GM20431 (cell line): ENCODE results near the gene GMPR2.
"Not testable (repeated sequence)": the region's sequence is repeated elsewhere in the genome, so short reads cannot be mapped to it uniquely, and the experiment has no call there.

Source experiments
- in situ Hi-C: fragments of 300-500 bp; cut with MseI, MboI; formaldehyde crosslinking; loops from one replicate; pipeline ENCODE4 v1.15.0; 2020; ENCODE audit warnings: low sequenced_read_pairs; ENCODE audit not compliant: unreplicated experiment

The GMPR2 gene

GRCh38 chr14:24226473-24226872 is 6.3 kb upstream of the GMPR2 start:
- in situ Hi-C loops, result no loop called here

- in situ Hi-C loops, result no loop called here
Observed at GRCh38 chr14:24228902-24229301, 3.8 kb upstream of the GMPR2 start.

GRCh38 chr14:24231263-24232120 is 1.2 kb upstream of the GMPR2 start:
- in situ Hi-C loops, result no loop called here

- in situ Hi-C loops, result no loop called here
Observed at GRCh38 chr14:24232121-24232644, 546 bp upstream of the GMPR2 start, which contains the start of gene NEDD8. TSS of gene NEDD8 (minus strand) at chr14:24232367. CDS start at chr14:24232267, 100 bp downstream.

- in situ Hi-C loops, result no loop called here
Observed at GRCh38 chr14:24233538-24233866, 773 bp downstream of the GMPR2 start.

GRCh38 chr14:24234095-24235005 is 1.6 kb downstream of the GMPR2 start:
- in situ Hi-C loops, result no loop called here

- in situ Hi-C loops, result no loop called here
Observed at GRCh38 chr14:24235804-24236688, 3.3 kb downstream of the GMPR2 start.

- in situ Hi-C loops, result no loop called here
Observed at GRCh38 chr14:24236689-24237462, 4.1 kb downstream of the GMPR2 start.

- in situ Hi-C loops, result no loop called here
Observed at GRCh38 chr14:24237463-24237955, 4.8 kb downstream of the GMPR2 start.

- in situ Hi-C loops, result no loop called here
Observed at GRCh38 chr14:24238123-24238522, 5.4 kb downstream of the GMPR2 start.

GRCh38 chr14:24238527-24239037 is 5.9 kb downstream of the GMPR2 start:
- in situ Hi-C loops, result no loop called here

- in situ Hi-C loops, result no loop called here
Observed at GRCh38 chr14:24240110-24240918, 7.6 kb downstream of the GMPR2 start.

- in situ Hi-C loops, result no loop called here
Observed at GRCh38 chr14:24241829-24242443, 9.2 kb downstream of the GMPR2 start.

- in situ Hi-C loops, result no loop called here
Observed at GRCh38 chr14:24243336-24243836, 10.7 kb downstream of the GMPR2 start.

GRCh38 chr14:24245350-24245749 is 12.6 kb downstream of the GMPR2 start:
- in situ Hi-C loops, result not testable (repeated sequence)

GRCh38 chr14:24246765-24247212 is 14.1 kb downstream of the GMPR2 start:
- in situ Hi-C loops, result no loop called here

GRCh38 chr14:24247422-24247821 is 14.7 kb downstream of the GMPR2 start:
- in situ Hi-C loops, result no loop called here
